Measurements from ENCODE around the gene RHOA.

The RHOA gene

GRCh38 chr3:49428752-49429080, 16.9 kb upstream of the RHOA start:
- Histone ChIP-seq H3K4me1 (ENCODE audit: control insufficient read depth in 5 of 5, insufficient read depth in 5 of 5, low read length in 5 of 5) (peaks cover 0 to 24% (median 19%) of the 10 kb centered on the region in 5 donors), H3K27me3 (ENCODE audit: control insufficient read depth in 5 of 5, insufficient read depth in 4 of 5, low read length in 5 of 5) (no peaks in the 10 kb centered on the region), H3K4me3 (ENCODE audit: low read depth in 1 of 5, low read length in 5 of 5) (peak overlapping the region; percentile 59 to 87 (median 78)), H3K9ac (ENCODE audit: low read length in 5 of 5) (peak overlapping the region in 3 of 5 donors; percentile 71 to 80 (median 79)), H3K27ac (ENCODE audit: low read depth, low read length) (peak overlapping the region; percentile 86), H3K36me3 (ENCODE audit: control insufficient read depth in 5 of 5, insufficient read depth in 5 of 5, low read length in 5 of 5) (peaks cover 0 to 23% (median 19%) of the 10 kb centered on the region in 5 donors), H3K9me3 (ENCODE audit: control insufficient read depth in 5 of 5, low read length in 5 of 5) (no peaks in the 10 kb centered on the region)

- Histone ChIP-seq H3K27ac (ENCODE audit: low read depth, low read length) (no peak overlapping the region), H3K36me3 (ENCODE audit: control insufficient read depth in 5 of 5, insufficient read depth in 5 of 5, low read length in 5 of 5) (peaks cover 0 to 29% (median 19%) of the 10 kb centered on the region in 5 donors), H3K27me3 (ENCODE audit: control insufficient read depth in 5 of 5, insufficient read depth in 4 of 5, low read length in 5 of 5) (no peaks in the 10 kb centered on the region), H3K9ac (ENCODE audit: low read length in 5 of 5) (no peak overlapping the region), H3K4me1 (ENCODE audit: control insufficient read depth in 5 of 5, insufficient read depth in 5 of 5, low read length in 5 of 5) (peaks cover 0 to 30% (median 21%) of the 10 kb centered on the region in 5 donors), H3K4me3 (ENCODE audit: low read depth in 1 of 5, low read length in 5 of 5) (no peak overlapping the region), H3K9me3 (ENCODE audit: control insufficient read depth in 5 of 5, low read length in 5 of 5) (no peaks in the 10 kb centered on the region)
Observed at GRCh38 chr3:49427586-49427985, 15.8 kb upstream of the RHOA start.

GRCh38 chr3:49424816-49425215, 13.0 kb upstream of the RHOA start:
- Histone ChIP-seq H3K27ac (ENCODE audit: low read depth, low read length) (peak overlapping the region; percentile 50), H3K36me3 (ENCODE audit: control insufficient read depth in 5 of 5, insufficient read depth in 5 of 5, low read length in 5 of 5) (peaks cover 0 to 38% (median 26%) of the 10 kb centered on the region in 5 donors), H3K9ac (ENCODE audit: low read length in 5 of 5) (no peak overlapping the region), H3K4me1 (ENCODE audit: control insufficient read depth in 5 of 5, insufficient read depth in 5 of 5, low read length in 5 of 5) (peaks cover 0 to 41% (median 30%) of the 10 kb centered on the region in 5 donors), H3K27me3 (ENCODE audit: control insufficient read depth in 5 of 5, insufficient read depth in 4 of 5, low read length in 5 of 5) (no peaks in the 10 kb centered on the region), H3K9me3 (ENCODE audit: control insufficient read depth in 5 of 5, low read length in 5 of 5) (no peaks in the 10 kb centered on the region), H3K4me3 (ENCODE audit: low read depth in 1 of 5, low read length in 5 of 5) (no peak overlapping the region)

- Histone ChIP-seq H3K36me3 (ENCODE audit: control insufficient read depth in 5 of 5, insufficient read depth in 5 of 5, low read length in 5 of 5) (peaks cover 0 to 53% (median 36%) of the 10 kb centered on the region in 5 donors), H3K4me1 (ENCODE audit: control insufficient read depth in 5 of 5, insufficient read depth in 5 of 5, low read length in 5 of 5) (peaks cover 0 to 30% (median 19%) of the 10 kb centered on the region in 5 donors)
Observed at GRCh38 chr3:49422379-49423248, 10.8 kb upstream of the RHOA start, which contains the start of gene AMT. TSS of gene AMT (minus strand) at chr3:49422473. CDS start at chr3:49422450, 23 bp downstream.

GRCh38 chr3:49421890-49422378, 10.2 kb upstream of the RHOA start:
- peak overlapping the region in 4 of 5 donors; percentile 4 to 47 (median 32) for H3K4me3 ChIP-seq (ENCODE audit: low read depth in 1 of 5, low read length in 5 of 5)

More at GRCh38 chr3:49422379-49423248, 10.8 kb upstream of the RHOA start, which contains the start of gene AMT:
- H3K27me3 ChIP-seq (ENCODE audit: control insufficient read depth in 5 of 5, insufficient read depth in 4 of 5, low read length in 5 of 5): no peaks in the 10 kb centered on the region
- no peaks in the 10 kb centered on the region for H3K9me3 ChIP-seq (ENCODE audit: control insufficient read depth in 5 of 5, low read length in 5 of 5)
- no peak within 1 kb of the TSS for H3K27ac ChIP-seq (ENCODE audit: low read depth, low read length)
- peak within 1 kb of the TSS in 4 of 5 donors; percentile 4 to 47 (median 32) for H3K4me3 ChIP-seq (ENCODE audit: low read depth in 1 of 5, low read length in 5 of 5)
- H3K9ac ChIP-seq (ENCODE audit: low read length in 5 of 5): peak within 1 kb of the TSS in 1 of 5 donors; percentile 19

GRCh38 chr3:49417516-49418120, 5.8 kb upstream of the RHOA start:
- no peak overlapping the region for H3K9ac ChIP-seq (ENCODE audit: low read length in 5 of 5)
- no peak overlapping the region for H3K27ac ChIP-seq (ENCODE audit: low read depth, low read length)
- no peak overlapping the region for H3K4me3 ChIP-seq (ENCODE audit: low read depth in 1 of 5, low read length in 5 of 5)
- peaks cover 0 to 53% (median 33%) of the 10 kb centered on the region in 5 donors for H3K36me3 ChIP-seq (ENCODE audit: control insufficient read depth in 5 of 5, insufficient read depth in 5 of 5, low read length in 5 of 5)
- H3K27me3 ChIP-seq (ENCODE audit: control insufficient read depth in 5 of 5, insufficient read depth in 4 of 5, low read length in 5 of 5): no peaks in the 10 kb centered on the region
- H3K9me3 ChIP-seq (ENCODE audit: control insufficient read depth in 5 of 5, low read length in 5 of 5): no peaks in the 10 kb centered on the region
- peaks cover 11 to 47% (median 42%) of the 10 kb centered on the region in 5 donors for H3K4me1 ChIP-seq (ENCODE audit: control insufficient read depth in 5 of 5, insufficient read depth in 5 of 5, low read length in 5 of 5)

More at GRCh38 chr3:49421890-49422378, 10.2 kb upstream of the RHOA start:
- peaks cover 0 to 31% (median 24%) of the 10 kb centered on the region in 5 donors for H3K4me1 ChIP-seq (ENCODE audit: control insufficient read depth in 5 of 5, insufficient read depth in 5 of 5, low read length in 5 of 5)
- H3K27me3 ChIP-seq (ENCODE audit: control insufficient read depth in 5 of 5, insufficient read depth in 4 of 5, low read length in 5 of 5): no peaks in the 10 kb centered on the region
- peaks cover 0 to 59% (median 43%) of the 10 kb centered on the region in 5 donors for H3K36me3 ChIP-seq (ENCODE audit: control insufficient read depth in 5 of 5, insufficient read depth in 5 of 5, low read length in 5 of 5)
- H3K9ac ChIP-seq (ENCODE audit: low read length in 5 of 5): peak overlapping the region in 1 of 5 donors; percentile 19
- H3K9me3 ChIP-seq (ENCODE audit: control insufficient read depth in 5 of 5, low read length in 5 of 5): no peaks in the 10 kb centered on the region
- no peak overlapping the region for H3K27ac ChIP-seq (ENCODE audit: low read depth, low read length)

- Histone ChIP-seq H3K4me3 (ENCODE audit: low read depth in 1 of 5, low read length in 5 of 5) (no peak overlapping the region), H3K9me3 (ENCODE audit: control insufficient read depth in 5 of 5, low read length in 5 of 5) (no peaks in the 10 kb centered on the region), H3K27me3 (ENCODE audit: control insufficient read depth in 5 of 5, insufficient read depth in 4 of 5, low read length in 5 of 5) (no peaks in the 10 kb centered on the region), H3K9ac (ENCODE audit: low read length in 5 of 5) (no peak overlapping the region), H3K4me1 (ENCODE audit: control insufficient read depth in 5 of 5, insufficient read depth in 5 of 5, low read length in 5 of 5) (peaks cover 12 to 43% (median 42%) of the 10 kb centered on the region in 5 donors), H3K36me3 (ENCODE audit: control insufficient read depth in 5 of 5, insufficient read depth in 5 of 5, low read length in 5 of 5) (peaks cover 0 to 53% (median 33%) of the 10 kb centered on the region in 5 donors), H3K27ac (ENCODE audit: low read depth, low read length) (no peak overlapping the region)
Observed at GRCh38 chr3:49416867-49417266, 5.1 kb upstream of the RHOA start.

- H3K27me3 ChIP-seq (ENCODE audit: control insufficient read depth in 5 of 5, insufficient read depth in 4 of 5, low read length in 5 of 5): no peaks in the 10 kb centered on the region
- peaks cover 0 to 53% (median 33%) of the 10 kb centered on the region in 5 donors for H3K36me3 ChIP-seq (ENCODE audit: control insufficient read depth in 5 of 5, insufficient read depth in 5 of 5, low read length in 5 of 5)
- peak overlapping the region in 1 of 5 donors; percentile 0 for H3K4me3 ChIP-seq (ENCODE audit: low read depth in 1 of 5, low read length in 5 of 5)
- no peaks in the 10 kb centered on the region for H3K9me3 ChIP-seq (ENCODE audit: control insufficient read depth in 5 of 5, low read length in 5 of 5)
- H3K9ac ChIP-seq (ENCODE audit: low read length in 5 of 5): no peak overlapping the region
- H3K4me1 ChIP-seq (ENCODE audit: control insufficient read depth in 5 of 5, insufficient read depth in 5 of 5, low read length in 5 of 5): peaks cover 12 to 43% (median 35%) of the 10 kb centered on the region in 5 donors
- peak overlapping the region; percentile 30 for H3K27ac ChIP-seq (ENCODE audit: low read depth, low read length)
Observed at GRCh38 chr3:49415931-49416601, 4.3 kb upstream of the RHOA start.

- no peaks in the 10 kb centered on the region for H3K9me3 ChIP-seq (ENCODE audit: control insufficient read depth in 5 of 5, low read length in 5 of 5)
- no peak overlapping the region for H3K9ac ChIP-seq (ENCODE audit: low read length in 5 of 5)
- H3K27ac ChIP-seq (ENCODE audit: low read depth, low read length): no peak overlapping the region
- peaks cover 0 to 43% (median 25%) of the 10 kb centered on the region in 5 donors for H3K36me3 ChIP-seq (ENCODE audit: control insufficient read depth in 5 of 5, insufficient read depth in 5 of 5, low read length in 5 of 5)
- H3K4me3 ChIP-seq (ENCODE audit: low read depth in 1 of 5, low read length in 5 of 5): no peak overlapping the region
- H3K4me1 ChIP-seq (ENCODE audit: control insufficient read depth in 5 of 5, insufficient read depth in 5 of 5, low read length in 5 of 5): peaks cover 12 to 55% (median 47%) of the 10 kb centered on the region in 5 donors
- H3K27me3 ChIP-seq (ENCODE audit: control insufficient read depth in 5 of 5, insufficient read depth in 4 of 5, low read length in 5 of 5): no peaks in the 10 kb centered on the region
Observed at GRCh38 chr3:49414753-49415152, 3.0 kb upstream of the RHOA start.

Data from subcutaneous abdominal adipose tissue (tissue), 5 donors.